ENCODE measurements around the gene CPXM2.

The CPXM2 gene

GRCh38 chr10:123843835-123844234 is 47.8 kb downstream of the CPXM2 start:
- no peak for DNase-seq

GRCh38 chr10:123842692-123843385 is 48.8 kb downstream of the CPXM2 start:
- DNase-seq, result no peak

GRCh38 chr10:123841560-123841959 is 50.0 kb downstream of the CPXM2 start:
- DNase-seq, result no peak

GRCh38 chr10:123841115-123841514 is 50.5 kb downstream of the CPXM2 start:
- no peak for DNase-seq

- DNase-seq, result no peak
Measured at GRCh38 chr10:123840714-123841113, 50.9 kb downstream of the CPXM2 start.

GRCh38 chr10:123838596-123839310 is 52.9 kb downstream of the CPXM2 start:
- no peak for DNase-seq

- DNase-seq, result no peak
Measured at GRCh38 chr10:123837756-123838155, 53.9 kb downstream of the CPXM2 start.

- DNase-seq, result no peak
Measured at GRCh38 chr10:123836418-123837145, 55.0 kb downstream of the CPXM2 start.

- DNase-seq, result no peak
Measured at GRCh38 chr10:123835575-123835974, 56.0 kb downstream of the CPXM2 start.

GRCh38 chr10:123833170-123833850 is 58.3 kb downstream of the CPXM2 start:
- DNase-seq, result no peak

- no peak for DNase-seq
Measured at GRCh38 chr10:123831259-123831658, 60.3 kb downstream of the CPXM2 start.

GRCh38 chr10:123821136-123821535 is 70.5 kb downstream of the CPXM2 start:
- DNase-seq, result no peak

GRCh38 chr10:123809632-123810031 is 82.0 kb downstream of the CPXM2 start:
- no peak for DNase-seq

GRCh38 chr10:123808906-123809305 is 82.7 kb downstream of the CPXM2 start:
- DNase-seq, result no peak

- no peak for DNase-seq
Measured at GRCh38 chr10:123808286-123808685, 83.3 kb downstream of the CPXM2 start.

- DNase-seq, result no peak
Measured at GRCh38 chr10:123807444-123808035, 84.1 kb downstream of the CPXM2 start.

GRCh38 chr10:123804716-123805115 is 86.9 kb downstream of the CPXM2 start:
- DNase-seq, result no peak

GRCh38 chr10:123800821-123801220 is 90.8 kb downstream of the CPXM2 start:
- no peak for DNase-seq

- no peak for DNase-seq
Measured at GRCh38 chr10:123800289-123800688, 91.3 kb downstream of the CPXM2 start.

GRCh38 chr10:123798856-123799255 is 92.8 kb downstream of the CPXM2 start:
- DNase-seq, result no peak

- DNase-seq, result no peak
Measured at GRCh38 chr10:123797813-123798212, 93.8 kb downstream of the CPXM2 start.

GRCh38 chr10:123796736-123797135 is 94.9 kb downstream of the CPXM2 start:
- DNase-seq, result no peak

Measured in CD4-positive, alpha-beta T cell treated with Interleukin-4 for 1 hour (primary cell).